NCI-H2081 treated with DMSO at 0.1 percent for 48 hours (cell line): Measurements from ENCODE around the gene HDAC7.

ENCODE experiments used
- DNase-seq: peaks from one replicate; lab custom pipeline; 2025; lab: John Stamatoyannopoulos, UW

The HDAC7 gene

GRCh38 chr12:47778881-47779280 lies 40.8 kb downstream of the HDAC7 start:
- no peak for DNase-seq

- no peak for DNase-seq
Measured at GRCh38 chr12:47777741-47778558, 41.8 kb downstream of the HDAC7 start.

DNA sequence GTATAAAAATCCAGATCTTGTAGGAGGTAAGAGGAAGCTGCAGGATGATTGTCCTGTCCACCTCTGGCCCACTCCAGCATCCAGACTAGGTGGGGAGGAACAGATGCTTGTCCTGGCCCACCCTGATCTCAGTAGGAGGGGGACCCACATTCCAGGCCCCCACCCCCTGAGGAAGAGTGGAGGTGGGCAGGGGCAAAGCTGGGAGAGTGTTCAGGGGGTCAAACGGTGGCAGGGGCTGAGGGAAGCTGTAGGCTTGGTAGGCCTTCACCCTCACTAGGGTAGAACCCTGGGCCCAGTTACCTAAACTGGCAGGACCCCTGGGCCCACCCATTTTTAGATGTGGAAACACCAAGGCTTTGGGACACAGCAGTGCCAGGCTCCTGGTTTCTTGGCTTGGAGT lies 42.6 kb downstream of the HDAC7 start:
- no peak for DNase-seq

DNA sequence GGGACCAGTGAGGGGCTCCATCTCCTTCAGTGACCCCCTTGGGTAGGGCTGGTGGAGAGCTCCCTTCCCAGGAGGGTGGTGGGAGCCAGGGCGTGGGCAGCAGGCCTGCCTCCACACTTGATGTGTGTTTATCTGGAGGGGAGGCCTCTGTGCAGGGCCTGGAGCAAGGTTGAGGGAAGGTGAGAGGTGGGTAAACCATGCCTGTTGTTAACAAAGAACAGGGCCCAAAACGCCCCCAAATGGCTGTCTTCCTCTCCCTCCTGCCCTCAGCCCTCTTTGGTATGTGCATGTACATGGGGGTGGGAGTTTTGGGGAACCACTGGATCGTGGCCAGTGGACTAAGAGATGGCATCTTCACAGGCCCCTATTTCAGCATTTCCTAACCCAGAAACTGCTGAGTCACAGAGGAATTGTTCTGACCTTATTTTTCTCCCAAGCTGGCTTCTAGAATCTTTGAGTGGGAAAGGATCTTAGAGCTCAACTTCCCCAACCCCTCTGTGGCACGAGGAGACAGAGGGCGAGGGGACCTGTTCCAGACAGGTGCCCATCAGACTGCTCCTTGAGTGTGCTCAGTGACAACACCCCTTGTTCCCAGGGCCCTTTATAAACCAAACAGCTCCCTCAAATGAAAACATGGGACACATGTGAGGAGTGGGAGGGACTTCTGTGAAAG lies 43.1 kb downstream of the HDAC7 start:
- no peak for DNase-seq

DNA sequence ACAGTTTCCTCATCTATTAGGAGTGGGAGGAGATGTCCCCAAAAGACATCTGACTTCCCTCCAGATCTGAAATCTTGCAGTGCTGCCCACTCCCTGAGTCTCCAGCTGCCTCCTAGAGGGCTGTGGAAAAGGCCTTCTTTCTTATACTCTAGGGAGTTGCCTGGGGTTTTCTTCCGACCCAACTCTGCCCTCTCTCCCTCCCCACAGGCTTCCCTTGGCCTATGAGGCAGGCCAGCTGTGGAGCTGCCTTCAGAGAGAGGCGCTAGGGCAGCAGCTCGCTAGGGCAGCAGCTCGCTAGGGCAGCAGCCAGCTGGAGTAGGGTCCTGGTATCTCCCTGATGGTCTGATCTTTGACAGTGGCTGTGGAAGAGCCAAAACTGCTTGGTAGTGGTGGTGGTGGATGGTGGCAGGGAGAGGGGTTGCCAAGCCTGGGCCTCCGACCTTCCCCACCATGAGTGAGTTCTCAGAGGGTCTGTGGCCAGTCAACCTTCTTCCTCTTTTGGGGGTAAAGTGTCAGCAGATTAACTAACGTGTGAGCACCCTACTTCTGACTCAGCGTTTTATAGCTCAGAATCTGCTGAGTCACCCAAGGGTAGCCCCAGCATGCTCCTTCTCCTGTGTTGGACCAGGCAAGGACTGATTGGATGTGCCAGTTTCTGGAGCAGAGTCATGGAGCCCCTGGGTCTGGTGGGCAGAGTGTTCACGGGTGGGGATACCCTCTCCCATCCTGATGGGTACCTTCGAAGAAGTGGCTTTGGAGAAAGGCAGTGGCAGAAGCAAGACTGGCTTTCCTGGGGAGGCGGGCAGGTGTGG lies 44.4 kb downstream of the HDAC7 start:
- no peak for DNase-seq

- no peak for DNase-seq
Measured at GRCh38 chr12:47774663-47775062, 45.0 kb downstream of the HDAC7 start.

GRCh38 chr12:47773858-47774580 lies 45.7 kb downstream of the HDAC7 start:
- no peak for DNase-seq

DNA sequence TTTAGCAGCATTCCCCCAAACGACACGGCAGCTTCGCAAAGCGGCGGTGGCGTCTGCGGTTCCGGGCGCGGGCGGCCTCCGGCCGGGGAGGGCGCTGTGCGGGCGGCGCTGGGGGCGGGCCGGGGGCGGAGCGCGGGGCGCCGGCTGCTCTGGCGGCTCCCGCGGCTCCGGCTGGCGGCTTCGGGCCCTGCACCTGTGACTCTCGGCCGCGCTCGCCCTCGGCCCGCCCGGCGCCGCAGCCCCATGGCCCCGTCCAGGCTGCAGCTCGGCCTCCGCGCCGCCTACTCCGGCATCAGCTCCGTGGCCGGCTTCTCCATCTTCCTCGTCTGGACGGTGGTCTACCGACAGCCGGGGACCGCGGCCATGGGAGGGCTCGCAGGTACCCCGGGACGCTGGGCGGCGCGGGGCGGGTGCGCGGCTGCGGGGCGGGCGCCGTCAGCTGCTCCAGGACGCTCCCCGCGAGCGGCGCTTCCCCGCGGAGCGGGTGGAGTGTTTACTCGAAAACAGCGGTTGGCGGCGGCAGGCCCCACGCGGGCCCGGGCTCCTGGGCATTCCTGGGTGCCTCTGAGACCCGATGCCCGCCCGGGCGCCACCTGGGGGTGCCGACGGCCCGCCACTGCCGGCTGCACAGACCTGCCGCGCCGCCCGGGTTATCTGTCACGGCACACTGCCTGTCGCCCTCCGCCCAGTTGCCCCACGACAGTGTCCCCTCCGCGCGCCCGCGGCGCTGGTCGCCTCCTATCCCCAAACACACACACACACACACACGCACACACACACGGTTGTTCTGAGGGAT lies 46.4 kb downstream of the HDAC7 start, which contains the start of gene SLC48A1:
SLC48A1 (plus strand) TSS at position 177 of the 796 bp plus-strand sequence; CDS start at position 244, 67 bp downstream.
- no peak for DNase-seq

- DNase-seq, result no peak
Measured at GRCh38 chr12:47772738-47773061, 47.0 kb downstream of the HDAC7 start.

DNA sequence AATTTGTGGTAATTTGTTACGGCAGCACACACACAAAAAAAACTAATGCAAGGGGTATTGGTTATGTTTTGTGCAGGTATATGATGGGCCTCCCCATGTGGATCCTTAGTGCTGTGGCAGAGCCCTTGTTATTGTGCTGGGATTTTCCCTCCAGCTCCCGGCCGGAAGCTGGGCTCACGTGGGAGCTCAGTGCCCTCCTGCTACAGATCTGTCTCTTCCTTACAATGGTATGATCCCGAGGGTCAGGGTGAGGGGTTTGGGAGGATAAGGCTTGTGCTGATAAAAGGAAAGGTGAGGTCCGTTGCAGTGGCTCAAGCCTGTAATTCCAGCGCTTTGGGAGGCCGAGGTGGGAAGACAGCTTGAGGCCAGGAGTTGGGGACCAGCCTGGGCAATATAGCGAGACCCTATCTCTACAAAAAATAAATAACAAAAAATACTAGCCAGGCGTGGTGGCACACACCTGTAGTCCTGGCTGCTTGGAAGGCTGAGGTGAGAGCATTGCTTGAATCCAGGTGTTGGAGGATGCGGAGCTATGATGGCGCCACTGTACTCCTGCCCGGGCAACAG lies 47.5 kb downstream of the HDAC7 start:
- DNase-seq, result no peak

DNA sequence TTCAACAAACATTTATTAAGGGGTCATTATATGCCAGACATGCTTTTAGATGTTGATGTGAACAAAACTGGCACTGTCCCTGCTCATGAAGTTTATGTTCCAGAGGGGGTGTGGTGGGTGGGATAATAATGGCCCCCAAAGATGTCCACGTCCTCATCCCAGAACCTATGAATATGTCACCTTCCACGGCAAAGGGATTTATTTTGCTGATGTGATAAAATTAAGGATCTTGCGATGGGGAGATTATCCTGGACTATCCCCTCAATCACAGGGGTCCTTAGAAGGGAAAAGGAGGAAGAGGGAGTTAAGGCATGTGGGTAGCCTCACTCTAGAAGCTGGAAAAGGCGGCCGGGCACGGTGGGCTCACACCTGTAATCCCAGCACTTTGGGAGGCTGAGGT lies 48.4 kb downstream of the HDAC7 start:
- no peak for DNase-seq

GRCh38 chr12:47770086-47770726 lies 49.5 kb downstream of the HDAC7 start:
- DNase-seq, result no peak

DNA sequence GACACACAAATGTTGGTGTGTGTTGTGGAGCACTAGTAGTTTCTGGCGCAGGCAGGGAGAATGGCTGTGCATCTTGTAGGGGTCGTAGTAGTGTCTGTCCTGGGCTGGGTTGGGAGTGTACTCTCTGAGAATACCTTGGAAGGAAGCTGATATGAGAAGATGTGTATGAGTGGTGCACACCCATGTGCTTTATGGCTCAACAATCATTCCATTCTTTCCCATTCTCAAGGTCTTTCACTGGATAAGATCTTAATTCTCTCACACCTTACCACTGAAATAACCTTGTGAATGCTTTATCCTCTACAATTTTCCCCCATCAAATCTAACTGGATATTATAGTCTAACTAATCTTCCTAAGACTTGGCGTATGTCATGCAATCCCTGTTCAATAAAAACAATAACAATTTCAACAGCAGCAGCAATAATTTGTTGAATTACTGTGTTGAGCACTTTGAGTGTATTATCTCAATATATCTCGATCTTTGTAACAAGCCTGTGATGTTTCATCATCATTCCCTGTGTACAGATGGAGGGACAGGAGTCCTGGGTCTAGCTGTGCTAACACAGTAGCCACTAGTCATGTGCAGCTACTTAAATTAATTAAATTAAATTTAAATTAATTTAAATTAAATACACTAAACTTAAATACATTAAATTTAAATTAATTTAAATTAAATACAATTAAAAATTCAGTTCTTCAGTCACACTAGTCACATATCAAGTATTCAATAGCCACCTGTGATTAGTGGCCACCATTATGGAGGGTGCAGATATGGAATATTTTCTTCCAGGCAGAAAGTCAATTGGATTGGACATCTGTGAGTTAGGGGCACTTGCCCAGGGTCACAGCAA lies 50.2 kb downstream of the HDAC7 start:
- DNase-seq, result no peak

- DNase-seq, result no peak
Measured at GRCh38 chr12:47768323-47768811, 51.3 kb downstream of the HDAC7 start.

GRCh38 chr12:47767216-47767724 lies 52.4 kb downstream of the HDAC7 start:
- DNase-seq, result no peak

- DNase-seq, result no peak
Measured at GRCh38 chr12:47766502-47767215, 53.0 kb downstream of the HDAC7 start.

DNA sequence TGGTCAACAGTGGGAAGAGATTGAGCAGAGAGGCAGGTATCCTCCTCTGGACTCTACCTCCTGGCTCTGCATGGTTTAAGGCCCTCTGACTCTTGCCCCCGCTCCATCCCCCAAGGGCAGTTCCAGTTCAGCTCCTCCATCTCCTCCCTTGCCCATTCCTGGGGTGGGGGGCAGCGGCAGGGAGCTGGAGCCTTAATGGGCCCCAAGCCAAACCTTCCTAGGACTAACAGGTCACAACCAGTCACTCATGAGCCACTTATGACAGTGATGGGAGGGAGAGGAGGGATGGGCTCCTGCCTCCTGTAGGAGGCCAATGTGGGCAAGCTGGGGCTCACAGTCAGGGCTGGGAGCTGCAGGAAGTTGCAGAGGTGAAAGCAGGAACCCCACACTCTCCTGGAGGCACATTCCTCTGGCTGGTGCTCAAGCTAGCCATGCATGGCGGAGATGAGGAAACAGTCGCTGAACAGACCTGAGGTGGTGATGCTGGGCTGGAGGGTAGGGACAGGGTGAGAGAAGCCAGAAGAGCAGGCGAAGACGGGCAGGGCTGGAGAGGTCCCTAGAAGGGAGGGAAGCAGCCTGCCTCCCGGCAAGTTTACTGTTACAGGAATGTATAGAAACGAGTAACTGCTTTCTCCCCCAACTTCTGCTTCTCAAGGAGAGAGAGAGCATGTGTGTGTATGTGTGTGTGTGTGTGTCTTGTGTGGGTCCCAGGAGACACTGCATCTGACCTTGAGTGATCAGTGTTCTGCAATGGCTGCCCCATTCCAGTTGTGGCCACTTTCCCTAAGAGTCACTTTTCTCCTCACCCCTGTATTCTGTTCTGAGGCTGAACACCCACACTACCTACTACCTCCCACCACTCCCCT lies 56.0 kb downstream of the HDAC7 start:
- DNase-seq, result no peak
